K562 (cell line): ENCODE data around the gene NPAS3. TPM values are rescaled to one million over a fixed set of nuclear protein-coding genes. Genes with fewer than 3 reads are reported as not detected.

Source experiments
- ATAC-seq: fragments of 200-7000 bp; cut with Tn5 transposase; 3 replicates; pipeline ENCODE4 v1.9.1; 2020; ENCODE audit warnings: moderate library complexity
- BruUV-seq: library from RNA; stranded (reverse); fragments of 400-500 nt; replicated peaks from 2 replicates; lab custom pipeline; 2021; lab: Mats Ljungman, UMichigan
- CTCF ChIA-PET: fragments of 300-600 bp; formaldehyde crosslinking; extraction: SDS; loops from one replicate; lab custom pipeline; 2021; ENCODE audit warnings: low intra/inter-chr PET ratio; lab: Yijun Ruan, JAX
- POLR2A ChIA-PET: fragments of 300-600, 350-650 bp; sonication (Branson Sonifier 250); formaldehyde crosslinking; extraction: SDS; loops from one replicate; lab custom pipeline; 2021; ENCODE audit warnings: antibody characterized with exemption, inconsistent platforms; lab: Yijun Ruan, JAX
- DNase-seq, 4 experiments: peaks; one replicate each; pipeline versions ENCODE4 v3.0.0 to v3.0.0-alpha.2; 2011 to 2018; ENCODE audit warnings: low spot score in 3 of 4, mixed read lengths in 3 of 4; ENCODE audit errors: extremely low read depth in 1 of 4
- FAIRE-seq: peaks from 2 replicates; lab custom pipeline; 2011; peaks lifted over from hg19 to GRCh38; lab: Jason Lieb, UNC
- H2AFZ ChIP-seq: 2 replicates; pipeline ENCODE4 v1.6.0; 2011; ENCODE audit warnings: low read depth, low read length, control low read depth, inconsistent platforms
- H3K27ac ChIP-seq: fragments of 200-600 bp; 3 replicates; pipeline ENCODE4 v1.8.0; 2011; ENCODE audit warnings: low read depth, mild to moderate bottlenecking, control low read depth, inconsistent platforms, low read length, moderate library complexity, mixed read lengths; ENCODE audit errors: extremely low read depth
- H3K27me3 ChIP-seq, 2 experiments: fragments of 300-600 bp in 1 of 2; 2 replicates in 1 of 2; 3 replicates in 1 of 2; pipeline versions ENCODE4 v1.6.0 to v1.8.0; 2011; ENCODE audit warnings: inconsistent platforms in 2 of 2, low read length in 2 of 2, mild to moderate bottlenecking in 1 of 2, mixed read lengths in 1 of 2, moderate library complexity in 1 of 2; ENCODE audit not compliant: control insufficient read depth in 2 of 2, insufficient read depth in 2 of 2
- H3K36me3 ChIP-seq: fragments of 300-600 bp; 3 replicates; pipeline ENCODE4 v1.8.0; 2011; ENCODE audit warnings: mild to moderate bottlenecking, low read length, inconsistent platforms; ENCODE audit not compliant: control insufficient read depth, insufficient read depth
- H3K4me1 ChIP-seq, 2 experiments: fragments of 200-600 bp in 1 of 2; replicated peaks in 1 of 2; 2 replicates in 1 of 2; 3 replicates in 1 of 2; pipeline versions ENCODE4 v1.5.1 to v1.8.0; 2011; ENCODE audit warnings: inconsistent platforms in 2 of 2, low read length in 2 of 2, mild to moderate bottlenecking in 1 of 2, mixed read lengths in 1 of 2, moderate library complexity in 1 of 2; ENCODE audit not compliant: control insufficient read depth in 2 of 2, insufficient read depth in 2 of 2
- H3K4me2 ChIP-seq: 2 replicates; pipeline ENCODE4 v1.6.1; 2011; ENCODE audit warnings: low read length, control low read depth, inconsistent platforms, mixed read lengths; ENCODE audit not compliant: insufficient read depth
- H3K4me3 ChIP-seq: fragments of 200-600 bp; sonication (generic), shearing (Covaris generic); 2 replicates; pipeline ENCODE4 v1.5.1; 2016; ENCODE audit warnings: control low read depth, inconsistent platforms
- H3K79me2 ChIP-seq: fragments of 200-600 bp; 3 replicates; pipeline ENCODE4 v1.8.0; 2011; ENCODE audit warnings: low read length, inconsistent platforms; ENCODE audit not compliant: control insufficient read depth, insufficient read depth
- H3K9ac ChIP-seq, 2 experiments: 2 replicates each; pipeline versions ENCODE4 v1.6.0 to v1.6.1; 2011; ENCODE audit warnings: low read depth in 2 of 2, low read length in 2 of 2, control low read depth in 1 of 2, inconsistent platforms in 1 of 2, mild to moderate bottlenecking in 1 of 2, mixed read lengths in 1 of 2; ENCODE audit not compliant: insufficient read depth in 1 of 2
- H3K9me1 ChIP-seq: one replicate; pipeline ENCODE4 v1.6.0; 2011; ENCODE audit warnings: inconsistent platforms, mild to moderate bottlenecking, low read length, moderate library complexity; ENCODE audit not compliant: control insufficient read depth, insufficient read depth
- H3K9me3 ChIP-seq: replicated peaks from 2 replicates; pipeline ENCODE4 v1.5.1; 2011; ENCODE audit warnings: low read depth, low read length, inconsistent platforms; ENCODE audit not compliant: control insufficient read depth, insufficient read depth
- H4K20me1 ChIP-seq: replicated peaks from 2 replicates; pipeline ENCODE4 v1.6.1; 2011; ENCODE audit warnings: low read length, inconsistent platforms, mixed read lengths; ENCODE audit not compliant: control insufficient read depth, insufficient read depth
- BCOR ChIP-seq: fragments of 450-650 bp; IDR thresholded peaks from 2 replicates; pipeline ENCODE4 v1.6.1; 2016
- CEBPB ChIP-seq: fragments of 450-650 bp; IDR thresholded peaks from 2 replicates; pipeline ENCODE4 v1.6.1; 2016; ENCODE audit warnings: missing genetic modification characterization, missing compliant biosample characterization
- FOXP1 ChIP-seq: sonication (generic); formaldehyde crosslinking; IDR thresholded peaks from 2 replicates; pipeline ENCODE4 v1.8.0; 2022; ENCODE audit warnings: mild to moderate bottlenecking, missing genetic modification reagents
- GATA2 ChIP-seq: sonication (generic); formaldehyde crosslinking; IDR thresholded peaks from 2 replicates; pipeline ENCODE4 v1.4.0; 2020; ENCODE audit warnings: mild to moderate bottlenecking, missing genetic modification reagents
- ILK ChIP-seq: fragments of 450-650 bp; IDR thresholded peaks from 2 replicates; pipeline ENCODE4 v1.6.1; 2016; ENCODE audit warnings: missing genetic modification characterization, low read depth, mild to moderate bottlenecking, missing compliant biosample characterization, moderate library complexity, borderline replicate concordance
- KDM2B ChIP-seq: fragments of 250-450 bp; sonication (Bioruptor Pico); IDR thresholded peaks from 2 replicates; pipeline ENCODE4 v1.8.0; 2021; ENCODE audit warnings: mild to moderate bottlenecking, moderate library complexity
- MBD2 ChIP-seq: sonication (generic); IDR thresholded peaks from 2 replicates; pipeline ENCODE4 v1.6.1; 2016; ENCODE audit warnings: low read depth, borderline replicate concordance
- MCM7 ChIP-seq, 2 experiments: fragments of 450-650 bp; IDR thresholded peaks; 2 replicates each; pipeline ENCODE4 v1.6.1; 2016 to 2018
- MIER1 ChIP-seq: fragments of 450-650 bp; IDR thresholded peaks from 2 replicates; pipeline ENCODE4 v1.6.1; 2016; ENCODE audit warnings: antibody characterized with exemption, mild to moderate bottlenecking, low read depth
- STAG1 ChIP-seq: sonication (generic); formaldehyde crosslinking; IDR thresholded peaks from 2 replicates; pipeline ENCODE4 v1.5.0; 2020; ENCODE audit warnings: missing genetic modification reagents, borderline replicate concordance
- U2AF2 ChIP-seq: fragments of 200-400 bp; formaldehyde crosslinking; optimal IDR thresholded peaks from 2 replicates; pipeline ENCODE3; 2017; ENCODE audit warnings: low read depth, mild to moderate bottlenecking, low read length
- ZNF12 ChIP-seq: sonication (generic); formaldehyde crosslinking; IDR thresholded peaks from 2 replicates; pipeline ENCODE4 v1.4.0; 2020; ENCODE audit warnings: mild to moderate bottlenecking, missing genetic modification reagents
- ZNF408 ChIP-seq: fragments of 250-450 bp; sonication (Bioruptor Pico); IDR thresholded peaks from 2 replicates; pipeline ENCODE4 v1.4.0; 2020; ENCODE audit warnings: low read depth, mild to moderate bottlenecking, moderate library complexity
- ZNF668 ChIP-seq: fragments of 250-450 bp; sonication (Bioruptor Pico); IDR thresholded peaks from 2 replicates; pipeline ENCODE4 v1.8.0; 2022; ENCODE audit warnings: mild to moderate bottlenecking, inconsistent platforms
- WGBS: fragments of 100-300 bp; shearing (Covaris generic); methylation state at CpG from one replicate; pipeline ENCODE4 v1.1.6; 2016; ENCODE audit warnings: low coverage, mixed read lengths; ENCODE audit not compliant: insufficient coverage; ENCODE audit errors: missing lambda C conversion rate; 5-methylcytosine and 5-hydroxymethylcytosine counted together
- in situ Hi-C: fragments of 300-500 bp; cut with MboI; formaldehyde crosslinking; loops from 4 replicates; pipeline ENCODE4 v1.15.0; 2018; ENCODE audit warnings: inconsistent platforms, mixed read lengths
- intact Hi-C: fragments of 100-400 bp; cut with micrococcal nuclease; formaldehyde crosslinking; loops from 2 replicates; pipeline ENCODE4 v1.14.2; 2022
- polyA plus RNA-seq, 8 experiments: library from polyadenylated mRNA; depleted of rRNA in 4 of 8; stranded (reverse) in 5 of 8; unstranded in 3 of 8; fragments of >200 nt; fragmentation: Nextera tagmentation in 2 of 8; fragmentation: Illumina TruSeq in 1 of 8; extraction: Ambion mirVana in 2 of 8; extraction: Trizol in 1 of 8; gene quantifications; 2 replicates each; pipeline versions ENCODE4 v1.2.1 to v1.2.3, GENCODE V29; 2011 to 2014; ENCODE audit warnings: inconsistent platforms in 1 of 8, missing spikeins in 1 of 8
- total RNA-seq, 7 experiments: library from RNA; depleted of rRNA in 6 of 7; stranded (reverse); fragments of >200 nt in 6 of 7; fragmentation: Illumina TruSeq in 2 of 7; extraction: Trizol in 2 of 7; gene quantifications; 2 replicates each; pipeline versions ENCODE4 v1.2.1 to v1.2.3, GENCODE V29; 2011 to 2021; ENCODE audit warnings: low replicate concordance in 1 of 7
- TF ChIP-seq, protein P1 (sequence below): sonication (generic); formaldehyde crosslinking; IDR thresholded peaks from 2 replicates; pipeline ENCODE4 v1.8.1; 2023; ENCODE audit warnings: mild to moderate bottlenecking, missing genetic modification reagents, moderate library complexity
- TF ChIP-seq, protein P2 (sequence below): fragments of 250-450 bp; sonication (Bioruptor Pico); IDR thresholded peaks from 2 replicates; pipeline ENCODE4 v1.5.0; 2021
- TF ChIP-seq, protein P3 (sequence below), 2 experiments: fragments of 150-350 bp in 1 of 2; IDR thresholded peaks; 2 replicates each; pipeline ENCODE4 v1.6.1; 2012 to 2016; ENCODE audit warnings: low read depth in 2 of 2, low read length in 2 of 2, mild to moderate bottlenecking in 1 of 2, moderate library complexity in 1 of 2
- TF ChIP-seq, protein P4 (sequence below): sonication (generic); formaldehyde crosslinking; IDR thresholded peaks from 2 replicates; pipeline ENCODE4 v1.5.0; 2020; ENCODE audit warnings: missing genetic modification reagents

NPAS3 gene
- total and polyA plus RNA-seq, 9 of the 15 experiments (the other 6 are each of a cell fraction or from before 2014, with no cell fraction given) = 0.04 TPM; not detected in 8

DNA sequence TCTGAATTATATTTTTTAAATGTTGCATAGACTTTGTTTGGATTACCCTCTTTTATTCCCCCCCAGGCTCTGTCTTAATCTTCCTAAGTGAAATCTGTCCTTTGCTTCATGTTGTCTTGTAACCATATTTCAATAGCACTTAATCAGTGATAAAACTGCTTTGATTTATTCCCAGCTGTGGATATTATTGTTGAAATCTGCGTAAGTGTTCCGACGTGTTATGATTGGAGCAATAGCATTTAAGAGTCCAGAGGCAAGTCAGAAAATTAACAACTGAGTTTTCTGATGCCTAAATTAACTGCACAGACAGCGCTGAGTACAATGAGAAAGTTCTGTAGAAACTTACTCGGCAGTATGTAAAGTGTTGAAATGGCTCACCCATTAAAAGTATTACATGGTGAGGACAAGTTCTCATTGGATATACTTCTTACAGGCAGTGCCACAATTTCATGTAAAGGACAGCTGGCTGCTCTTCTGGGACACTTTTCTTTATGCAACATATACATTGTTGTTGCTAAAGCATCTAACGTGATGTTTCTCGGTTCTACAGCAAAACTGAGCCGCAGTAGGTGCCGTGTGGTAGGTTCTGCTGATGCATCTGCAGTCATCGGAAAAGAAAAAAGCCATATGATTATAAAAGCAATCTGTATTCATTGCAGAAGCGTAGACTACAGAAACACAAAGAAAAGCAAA, 511.2 kb downstream of the NPAS3 start:
- Histone ChIP-seq H3K79me2 (no peaks in the 10 kb centered on the region), H3K27ac (no peak overlapping the region), H4K20me1 (no peaks in the 10 kb centered on the region), H3K9ac (no peak overlapping the region), H3K4me2 (no peak overlapping the region), H2AFZ (no peak overlapping the region)
- TF ChIP-seq BCOR (no peak), MCM7 (IDR thresholded peaks at IDR 0.05) (no peak), MBD2 (no peak), STAG1 (CRISPR knock-in tag) (no peak), ILK (tag) (no peak), GATA2 (CRISPR knock-in tag) (no peak), FOXP1 (CRISPR knock-in tag) (no peak), ZNF12 (CRISPR knock-in tag) (no peak), ZNF668 (CRISPR knock-in tag) (no peak), KDM2B (CRISPR knock-in tag) (no peak), U2AF2 (no peak), MIER1 (no peak), ZNF408 (no peak), CEBPB (tag) (no peak)
- TF ChIP-seq, protein P1, sequence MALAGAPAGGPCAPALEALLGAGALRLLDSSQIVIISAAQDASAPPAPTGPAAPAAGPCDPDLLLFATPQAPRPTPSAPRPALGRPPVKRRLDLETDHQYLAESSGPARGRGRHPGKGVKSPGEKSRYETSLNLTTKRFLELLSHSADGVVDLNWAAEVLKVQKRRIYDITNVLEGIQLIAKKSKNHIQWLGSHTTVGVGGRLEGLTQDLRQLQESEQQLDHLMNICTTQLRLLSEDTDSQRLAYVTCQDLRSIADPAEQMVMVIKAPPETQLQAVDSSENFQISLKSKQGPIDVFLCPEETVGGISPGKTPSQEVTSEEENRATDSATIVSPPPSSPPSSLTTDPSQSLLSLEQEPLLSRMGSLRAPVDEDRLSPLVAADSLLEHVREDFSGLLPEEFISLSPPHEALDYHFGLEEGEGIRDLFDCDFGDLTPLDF = no peak
- TF ChIP-seq, protein P2, sequence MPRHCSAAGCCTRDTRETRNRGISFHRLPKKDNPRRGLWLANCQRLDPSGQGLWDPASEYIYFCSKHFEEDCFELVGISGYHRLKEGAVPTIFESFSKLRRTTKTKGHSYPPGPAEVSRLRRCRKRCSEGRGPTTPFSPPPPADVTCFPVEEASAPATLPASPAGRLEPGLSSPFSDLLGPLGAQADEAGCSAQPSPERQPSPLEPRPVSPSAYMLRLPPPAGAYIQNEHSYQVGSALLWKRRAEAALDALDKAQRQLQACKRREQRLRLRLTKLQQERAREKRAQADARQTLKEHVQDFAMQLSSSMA (CRISPR knock-in tag) = no peak
- TF ChIP-seq, protein P3, sequence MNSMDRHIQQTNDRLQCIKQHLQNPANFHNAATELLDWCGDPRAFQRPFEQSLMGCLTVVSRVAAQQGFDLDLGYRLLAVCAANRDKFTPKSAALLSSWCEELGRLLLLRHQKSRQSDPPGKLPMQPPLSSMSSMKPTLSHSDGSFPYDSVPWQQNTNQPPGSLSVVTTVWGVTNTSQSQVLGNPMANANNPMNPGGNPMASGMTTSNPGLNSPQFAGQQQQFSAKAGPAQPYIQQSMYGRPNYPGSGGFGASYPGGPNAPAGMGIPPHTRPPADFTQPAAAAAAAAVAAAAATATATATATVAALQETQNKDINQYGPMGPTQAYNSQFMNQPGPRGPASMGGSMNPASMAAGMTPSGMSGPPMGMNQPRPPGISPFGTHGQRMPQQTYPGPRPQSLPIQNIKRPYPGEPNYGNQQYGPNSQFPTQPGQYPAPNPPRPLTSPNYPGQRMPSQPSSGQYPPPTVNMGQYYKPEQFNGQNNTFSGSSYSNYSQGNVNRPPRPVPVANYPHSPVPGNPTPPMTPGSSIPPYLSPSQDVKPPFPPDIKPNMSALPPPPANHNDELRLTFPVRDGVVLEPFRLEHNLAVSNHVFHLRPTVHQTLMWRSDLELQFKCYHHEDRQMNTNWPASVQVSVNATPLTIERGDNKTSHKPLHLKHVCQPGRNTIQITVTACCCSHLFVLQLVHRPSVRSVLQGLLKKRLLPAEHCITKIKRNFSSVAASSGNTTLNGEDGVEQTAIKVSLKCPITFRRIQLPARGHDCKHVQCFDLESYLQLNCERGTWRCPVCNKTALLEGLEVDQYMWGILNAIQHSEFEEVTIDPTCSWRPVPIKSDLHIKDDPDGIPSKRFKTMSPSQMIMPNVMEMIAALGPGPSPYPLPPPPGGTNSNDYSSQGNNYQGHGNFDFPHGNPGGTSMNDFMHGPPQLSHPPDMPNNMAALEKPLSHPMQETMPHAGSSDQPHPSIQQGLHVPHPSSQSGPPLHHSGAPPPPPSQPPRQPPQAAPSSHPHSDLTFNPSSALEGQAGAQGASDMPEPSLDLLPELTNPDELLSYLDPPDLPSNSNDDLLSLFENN (IDR thresholded peaks at IDR 0.05; ENCODE audit: low read depth in 2 of 2, low read length in 2 of 2) = no peak
- TF ChIP-seq, protein P4, sequence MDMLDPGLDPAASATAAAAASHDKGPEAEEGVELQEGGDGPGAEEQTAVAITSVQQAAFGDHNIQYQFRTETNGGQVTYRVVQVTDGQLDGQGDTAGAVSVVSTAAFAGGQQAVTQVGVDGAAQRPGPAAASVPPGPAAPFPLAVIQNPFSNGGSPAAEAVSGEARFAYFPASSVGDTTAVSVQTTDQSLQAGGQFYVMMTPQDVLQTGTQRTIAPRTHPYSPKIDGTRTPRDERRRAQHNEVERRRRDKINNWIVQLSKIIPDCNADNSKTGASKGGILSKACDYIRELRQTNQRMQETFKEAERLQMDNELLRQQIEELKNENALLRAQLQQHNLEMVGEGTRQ (CRISPR knock-in tag) = no peak
- TF ChIP-seq, all 486 proteins: peak for 0
- CTCF ChIA-PET = no interaction called here
- Histone ChIP-seq H3K27me3 (peaks cover 0 to 2% of the 10 kb centered on the region in 2 experiments; a peak in 1 of 5 replicates), H3K36me3 (no peaks in the 10 kb centered on the region), H3K4me3 (no peak overlapping the region), H3K9me3 (no peaks in the 10 kb centered on the region), H3K9me1 (no peaks in the 10 kb centered on the region), H3K4me1 (no peaks in the 10 kb centered on the region)
- POLR2A ChIA-PET = interaction anchor here (1.0 kb wide), 1 partner anchor 14 kb away, joined by 3 read pairs; no protein-coding TSS in a partner anchor
- intact Hi-C loops = no loop called here
- in situ Hi-C loops = no loop called here
- no TSS peak for BruUV-seq
- ATAC-seq (no peak), DNase-seq (no peak), FAIRE-seq (no peak)
- WGBS = 13% methylated on average over 11 of the region's 11 CpGs
